ENCODE data around the gene HEXB. TPM values are rescaled to one million over a fixed set of nuclear protein-coding genes. Genes with fewer than 3 reads are reported as not detected.

The HEXB gene
- total RNA-seq, 4 donors from 2014 or later: 143 to 235 (median 168) TPM

DNA sequence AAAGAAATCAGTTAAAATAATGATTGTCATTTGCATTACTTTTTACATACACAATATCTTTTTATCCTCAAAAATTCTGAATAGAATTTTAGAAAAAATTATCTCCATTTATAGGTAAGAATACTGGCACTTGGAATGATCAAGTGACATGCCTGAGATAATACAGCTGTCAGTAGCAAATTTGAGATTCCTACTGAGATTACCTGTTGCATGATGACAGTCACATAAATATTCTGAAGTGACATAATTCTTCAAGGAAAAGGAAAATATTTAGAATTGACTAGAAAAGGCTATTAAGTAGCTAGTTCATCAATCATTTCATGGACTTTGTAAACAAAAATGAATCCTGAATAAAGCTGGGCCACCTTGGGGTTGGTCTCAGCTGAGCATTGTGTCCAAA, 29.3 kb upstream of the HEXB start:
- TF ChIP-seq EP300 (IDR thresholded peaks at IDR 0.05; ENCODE audit: low read depth) (no peak), POLR2A (IDR thresholded peaks at IDR 0.05) (no peak), POLR2AphosphoS5 (IDR thresholded peaks at IDR 0.05) (no peak)
- TF ChIP-seq, protein P1, sequence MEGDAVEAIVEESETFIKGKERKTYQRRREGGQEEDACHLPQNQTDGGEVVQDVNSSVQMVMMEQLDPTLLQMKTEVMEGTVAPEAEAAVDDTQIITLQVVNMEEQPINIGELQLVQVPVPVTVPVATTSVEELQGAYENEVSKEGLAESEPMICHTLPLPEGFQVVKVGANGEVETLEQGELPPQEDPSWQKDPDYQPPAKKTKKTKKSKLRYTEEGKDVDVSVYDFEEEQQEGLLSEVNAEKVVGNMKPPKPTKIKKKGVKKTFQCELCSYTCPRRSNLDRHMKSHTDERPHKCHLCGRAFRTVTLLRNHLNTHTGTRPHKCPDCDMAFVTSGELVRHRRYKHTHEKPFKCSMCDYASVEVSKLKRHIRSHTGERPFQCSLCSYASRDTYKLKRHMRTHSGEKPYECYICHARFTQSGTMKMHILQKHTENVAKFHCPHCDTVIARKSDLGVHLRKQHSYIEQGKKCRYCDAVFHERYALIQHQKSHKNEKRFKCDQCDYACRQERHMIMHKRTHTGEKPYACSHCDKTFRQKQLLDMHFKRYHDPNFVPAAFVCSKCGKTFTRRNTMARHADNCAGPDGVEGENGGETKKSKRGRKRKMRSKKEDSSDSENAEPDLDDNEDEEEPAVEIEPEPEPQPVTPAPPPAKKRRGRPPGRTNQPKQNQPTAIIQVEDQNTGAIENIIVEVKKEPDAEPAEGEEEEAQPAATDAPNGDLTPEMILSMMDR (IDR thresholded peaks at IDR 0.05): no peak
- H3K36me3 ChIP-seq: no peaks in the 10 kb centered on the region
- in situ Hi-C loops (cut with MboI; ENCODE audit: low pct_ligation_motif_present in 1 of 4, low pct_unique_long_range_greater_than_20kb in 1 of 4, low sequenced_read_pairs in 3 of 4): loop anchor here in 3 of 4 donors (25.0 kb wide), 2 partner anchors 257 to 1068 kb away; no protein-coding TSS in a partner anchor
- no peak for DNase-seq
- H3K4me3 ChIP-seq: no peak overlapping the region
- no peaks in the 10 kb centered on the region for H3K27me3 ChIP-seq
- H3K9me3 ChIP-seq: no peaks in the 10 kb centered on the region
- no peaks in the 10 kb centered on the region for H3K4me1 ChIP-seq
- intact Hi-C loops (cut with DNase I; ENCODE audit: low total_unique reads): no loop called here
- no peak overlapping the region for H3K27ac ChIP-seq

DNA sequence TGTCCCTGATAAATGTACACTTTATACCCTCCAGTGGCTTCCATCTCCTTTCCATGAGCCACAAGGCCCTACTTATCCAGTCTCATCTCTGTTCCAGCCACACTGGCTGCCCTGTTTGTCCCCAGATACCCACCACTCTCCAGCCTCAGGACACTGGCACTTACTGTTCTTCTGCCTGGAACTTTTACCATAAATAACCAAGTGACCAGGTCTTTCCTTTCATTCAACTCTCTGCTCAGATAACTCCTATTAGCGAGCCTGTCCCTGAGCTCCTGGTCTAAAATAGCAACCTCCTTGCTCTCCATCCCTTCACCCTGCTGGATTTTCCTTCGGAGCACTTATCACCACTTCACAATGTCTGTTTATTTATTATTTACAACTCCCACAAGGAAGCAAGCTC, 27.9 kb upstream of the HEXB start:
- Histone ChIP-seq H3K9me3 (no peaks in the 10 kb centered on the region), H3K4me3 (no peak overlapping the region), H3K4me1 (no peaks in the 10 kb centered on the region), H3K27me3 (no peaks in the 10 kb centered on the region), H3K27ac (no peak overlapping the region), H3K36me3 (no peaks in the 10 kb centered on the region)
- intact Hi-C loops (cut with DNase I; ENCODE audit: low total_unique reads) (no loop called here), in situ Hi-C loops (cut with MboI; ENCODE audit: low pct_ligation_motif_present in 1 of 4, low pct_unique_long_range_greater_than_20kb in 1 of 4, low sequenced_read_pairs in 3 of 4) (loop anchor here in 3 of 4 donors (25.0 kb wide), 2 partner anchors 255 to 1070 kb away; no protein-coding TSS in a partner anchor)
- DNase-seq: no peak
- 65 to 79% methylated on average over 2 of the region's 2 CpGs for WGBS, 2 donors (ENCODE audit: low coverage in 1 of 2)
- TF ChIP-seq, protein P1 (IDR thresholded peaks at IDR 0.05): no peak
- TF ChIP-seq POLR2AphosphoS5 (IDR thresholded peaks at IDR 0.05): no peak

- no peak for DNase-seq
- H3K27ac ChIP-seq: no peak overlapping the region
- TF ChIP-seq, protein P1 (IDR thresholded peaks at IDR 0.05): no peak
- TF ChIP-seq POLR2A (IDR thresholded peaks at IDR 0.05): no peak
- TF ChIP-seq EP300 (IDR thresholded peaks at IDR 0.05; ENCODE audit: low read depth): no peak
- TF ChIP-seq POLR2AphosphoS5 (IDR thresholded peaks at IDR 0.05): no peak
- H3K4me1 ChIP-seq: no peaks in the 10 kb centered on the region
- 81 to 83% methylated on average over 1 to 3 of the region's 3 CpGs for WGBS, 2 donors (ENCODE audit: low coverage in 1 of 2)
- intact Hi-C loops (cut with DNase I; ENCODE audit: low total_unique reads) (no loop called here), in situ Hi-C loops (cut with MboI; ENCODE audit: low pct_ligation_motif_present in 1 of 4, low pct_unique_long_range_greater_than_20kb in 1 of 4, low sequenced_read_pairs in 3 of 4) (loop anchor here in 3 of 4 donors (25.0 kb wide), 2 partner anchors 253 to 1072 kb away; no protein-coding TSS in a partner anchor)
- no peak overlapping the region for H3K4me3 ChIP-seq
- H3K27me3 ChIP-seq: no peaks in the 10 kb centered on the region
- H3K36me3 ChIP-seq: no peaks in the 10 kb centered on the region
- no peaks in the 10 kb centered on the region for H3K9me3 ChIP-seq
Measured at GRCh38 chr5:74659172-74659571, 25.9 kb upstream of the HEXB start.

GRCh38 chr5:74660140-74660539, 24.9 kb upstream of the HEXB start:
- Histone ChIP-seq H3K27me3 (no peaks in the 10 kb centered on the region), H3K36me3 (no peaks in the 10 kb centered on the region), H3K27ac (no peak overlapping the region), H3K9me3 (no peaks in the 10 kb centered on the region), H3K4me3 (no peak overlapping the region), H3K4me1 (no peaks in the 10 kb centered on the region)
- 60 to 70% methylated on average over 1 of the region's 1 CpG for WGBS, 2 donors (ENCODE audit: low coverage in 1 of 2)
- no peak for DNase-seq
- intact Hi-C loops (cut with DNase I; ENCODE audit: low total_unique reads) (no loop called here), in situ Hi-C loops (cut with MboI; ENCODE audit: low pct_ligation_motif_present in 1 of 4, low pct_unique_long_range_greater_than_20kb in 1 of 4, low sequenced_read_pairs in 3 of 4) (loop anchor here in 3 of 4 donors (25.0 kb wide), 2 partner anchors 252 to 1073 kb away; no protein-coding TSS in a partner anchor)
- TF ChIP-seq, protein P1 (IDR thresholded peaks at IDR 0.05): no peak
- no peak for TF ChIP-seq POLR2A (IDR thresholded peaks at IDR 0.05)
- TF ChIP-seq EP300 (IDR thresholded peaks at IDR 0.05; ENCODE audit: low read depth): no peak
- no peak for TF ChIP-seq POLR2AphosphoS5 (IDR thresholded peaks at IDR 0.05)

Measured in transverse colon (tissue), 4 donors.